GM12865 (cell line): ENCODE data around the gene LMX1B.

ENCODE experiments used
- DNase-seq: peaks from one replicate; pipeline ENCODE4 v3.0.0; 2010; ENCODE audit warnings: low read depth
- H3K4me3 ChIP-seq: 2 replicates; pipeline ENCODE4 v1.5.1; 2011; ENCODE audit warnings: mild to moderate bottlenecking, low read depth, low read length, control low read depth
- TF ChIP-seq, protein P1 (sequence below): IDR thresholded peaks from 2 replicates; pipeline ENCODE4 v1.5.1; 2011; ENCODE audit warnings: low read length, control low read depth, low read depth, inconsistent platforms; ENCODE audit not compliant: insufficient read depth; ENCODE audit errors: missing control alignments

The LMX1B gene

DNA sequence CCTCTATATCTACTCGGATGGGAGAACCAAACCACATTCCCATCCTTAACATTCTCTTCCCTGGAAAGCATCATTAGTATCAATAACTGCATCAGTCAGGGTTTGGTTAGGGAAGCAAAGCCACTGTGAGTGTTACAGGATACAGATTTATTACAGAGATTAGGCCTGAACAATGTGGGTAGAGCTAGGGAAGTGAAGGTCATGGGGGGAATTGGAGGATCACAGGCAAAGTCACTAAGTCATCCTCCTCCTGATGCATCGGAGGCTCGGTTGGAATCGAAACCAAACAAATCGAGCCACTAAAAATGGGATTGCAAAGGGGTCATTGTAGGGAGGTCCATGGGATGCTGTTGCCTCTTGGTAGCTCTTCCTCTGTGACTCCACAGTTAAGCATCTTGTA is 129.3 kb downstream of the LMX1B start:
- no peak overlapping the region for H3K4me3 ChIP-seq
- TF ChIP-seq, protein P1, sequence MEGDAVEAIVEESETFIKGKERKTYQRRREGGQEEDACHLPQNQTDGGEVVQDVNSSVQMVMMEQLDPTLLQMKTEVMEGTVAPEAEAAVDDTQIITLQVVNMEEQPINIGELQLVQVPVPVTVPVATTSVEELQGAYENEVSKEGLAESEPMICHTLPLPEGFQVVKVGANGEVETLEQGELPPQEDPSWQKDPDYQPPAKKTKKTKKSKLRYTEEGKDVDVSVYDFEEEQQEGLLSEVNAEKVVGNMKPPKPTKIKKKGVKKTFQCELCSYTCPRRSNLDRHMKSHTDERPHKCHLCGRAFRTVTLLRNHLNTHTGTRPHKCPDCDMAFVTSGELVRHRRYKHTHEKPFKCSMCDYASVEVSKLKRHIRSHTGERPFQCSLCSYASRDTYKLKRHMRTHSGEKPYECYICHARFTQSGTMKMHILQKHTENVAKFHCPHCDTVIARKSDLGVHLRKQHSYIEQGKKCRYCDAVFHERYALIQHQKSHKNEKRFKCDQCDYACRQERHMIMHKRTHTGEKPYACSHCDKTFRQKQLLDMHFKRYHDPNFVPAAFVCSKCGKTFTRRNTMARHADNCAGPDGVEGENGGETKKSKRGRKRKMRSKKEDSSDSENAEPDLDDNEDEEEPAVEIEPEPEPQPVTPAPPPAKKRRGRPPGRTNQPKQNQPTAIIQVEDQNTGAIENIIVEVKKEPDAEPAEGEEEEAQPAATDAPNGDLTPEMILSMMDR, result no peak
- no peak for DNase-seq

DNA sequence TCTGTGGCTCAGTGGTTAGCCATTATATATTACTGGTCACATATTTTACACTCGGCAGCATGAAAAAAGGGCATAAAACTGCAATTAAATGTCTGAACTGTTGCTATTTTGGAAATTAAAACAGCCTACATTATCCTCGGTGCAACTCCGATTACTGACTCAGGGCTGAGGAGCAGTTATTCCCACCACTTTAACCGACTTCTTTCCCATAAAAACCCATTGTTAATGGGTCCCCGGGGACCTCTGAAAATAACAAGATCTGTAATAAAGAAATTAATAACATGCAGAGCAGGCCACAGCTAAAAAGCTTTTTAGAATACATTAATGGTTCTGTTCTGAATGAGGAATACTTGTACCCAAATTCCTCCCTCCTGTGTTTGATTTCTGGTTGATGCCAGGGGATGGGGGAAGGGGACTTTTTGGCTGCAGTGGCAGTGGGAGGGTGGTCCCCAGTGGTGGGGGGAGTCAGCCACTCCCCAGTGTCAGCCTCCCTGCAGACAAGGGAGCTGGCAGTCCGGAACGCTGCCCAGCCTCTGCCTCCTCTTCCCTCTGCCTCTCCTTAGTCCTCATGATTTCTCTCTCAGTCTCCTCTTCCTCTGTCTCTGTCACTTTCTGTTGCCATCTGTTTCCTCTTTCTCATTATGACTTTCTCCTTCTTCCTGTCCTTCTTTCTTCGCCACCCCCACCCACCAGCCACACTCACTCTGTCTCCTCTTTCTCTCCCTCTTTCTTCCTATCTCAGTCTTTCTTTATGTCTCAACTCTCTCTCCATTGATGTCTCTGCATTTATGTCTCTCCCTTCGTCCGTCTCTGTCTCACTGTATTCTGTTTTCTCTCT is 132.1 kb downstream of the LMX1B start:
- no peak for DNase-seq
- no peak overlapping the region for H3K4me3 ChIP-seq
- TF ChIP-seq, protein P1, result no peak
